ENCODE measurements around the gene TAS2R9. TPM values are rescaled to one million over a fixed set of nuclear protein-coding genes. Genes with fewer than 3 reads are reported as not detected.

TAS2R9 gene
- total RNA-seq, 4 donors from 2014 or later, result not detected

DNA sequence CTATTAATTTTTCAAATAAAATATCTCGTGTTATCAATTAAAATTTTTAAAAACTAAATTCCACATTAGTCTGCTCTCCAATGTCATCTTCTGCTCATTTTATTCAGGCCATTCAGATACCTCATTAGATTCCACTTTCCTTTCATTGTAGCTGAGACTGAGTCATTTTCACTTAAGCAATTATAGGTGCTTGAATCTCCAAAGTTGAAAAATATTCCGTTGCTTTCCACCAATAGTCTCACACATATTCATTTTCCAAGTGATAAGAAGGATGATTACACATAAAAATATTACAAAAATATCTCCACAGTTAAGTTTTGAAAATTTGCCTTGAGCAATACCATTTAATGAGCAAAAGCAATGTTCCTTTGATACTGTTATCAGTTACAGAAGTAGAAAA is 50.3 kb downstream of the TAS2R9 start:
- WGBS, result 27% methylated on average over 2 of the region's 2 CpGs
- peaks cover 0 to 18% (median 16%) of the 10 kb centered on the region in 4 donors for H3K9me3 ChIP-seq
- no peaks in the 10 kb centered on the region for H3K36me3 ChIP-seq
- H3K4me3 ChIP-seq, result no peak overlapping the region
- no peaks in the 10 kb centered on the region for H3K4me1 ChIP-seq
- no peak for DNase-seq (ENCODE audit: extremely low spot score)
- TF ChIP-seq EP300 (IDR thresholded peaks at IDR 0.05) (no peak), POLR2AphosphoS5 (IDR thresholded peaks at IDR 0.05) (no peak), POLR2A (IDR thresholded peaks at IDR 0.05; ENCODE audit: low read depth) (no peak)
- TF ChIP-seq, protein P1, sequence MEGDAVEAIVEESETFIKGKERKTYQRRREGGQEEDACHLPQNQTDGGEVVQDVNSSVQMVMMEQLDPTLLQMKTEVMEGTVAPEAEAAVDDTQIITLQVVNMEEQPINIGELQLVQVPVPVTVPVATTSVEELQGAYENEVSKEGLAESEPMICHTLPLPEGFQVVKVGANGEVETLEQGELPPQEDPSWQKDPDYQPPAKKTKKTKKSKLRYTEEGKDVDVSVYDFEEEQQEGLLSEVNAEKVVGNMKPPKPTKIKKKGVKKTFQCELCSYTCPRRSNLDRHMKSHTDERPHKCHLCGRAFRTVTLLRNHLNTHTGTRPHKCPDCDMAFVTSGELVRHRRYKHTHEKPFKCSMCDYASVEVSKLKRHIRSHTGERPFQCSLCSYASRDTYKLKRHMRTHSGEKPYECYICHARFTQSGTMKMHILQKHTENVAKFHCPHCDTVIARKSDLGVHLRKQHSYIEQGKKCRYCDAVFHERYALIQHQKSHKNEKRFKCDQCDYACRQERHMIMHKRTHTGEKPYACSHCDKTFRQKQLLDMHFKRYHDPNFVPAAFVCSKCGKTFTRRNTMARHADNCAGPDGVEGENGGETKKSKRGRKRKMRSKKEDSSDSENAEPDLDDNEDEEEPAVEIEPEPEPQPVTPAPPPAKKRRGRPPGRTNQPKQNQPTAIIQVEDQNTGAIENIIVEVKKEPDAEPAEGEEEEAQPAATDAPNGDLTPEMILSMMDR (IDR thresholded peaks at IDR 0.05), result no peak
- H3K27ac ChIP-seq (replicated peaks in 1 of 4), result no peak overlapping the region
- intact Hi-C loops (cut with DNase I), result no loop called here
- H3K27me3 ChIP-seq, result peaks cover 0 to 33% (median 2%) of the 10 kb centered on the region in 4 donors

Small RNA genes within 50 kb of the gene (small RNA-seq; reads per million reads assigned to genes)
- 0 reads per million in 3 donors for gene PRR4

Other genes with a start within 250 kb of the TAS2R9 start
- 10 to 100 TPM in 3 of 4 donors, 1 to 10 TPM in 1; 10.0 to 14.2 (median 11.3) TPM for gene MAGOHB, start 196.6 kb downstream of the TAS2R9 start, total RNA-seq
- gene STYK1, start 136.1 kb downstream of the TAS2R9 start, total RNA-seq, result 1 to 10 TPM in 1 of 4 donors, under 1 TPM in 1, not detected in 2; 0.50 to 1.2 TPM
- gene YBX3, start 86.8 kb downstream of the TAS2R9 start, total RNA-seq, result 100 to 1,000 TPM; 406 to 604 (median 588) TPM
- not detected for gene TAS2R7, start 7.5 kb downstream of the TAS2R9 start, total RNA-seq
- not detected for gene TAS2R8, start 2.9 kb downstream of the TAS2R9 start, total RNA-seq
- gene TAS2R10, start 16.2 kb upstream of the TAS2R9 start, total RNA-seq, result under 1 TPM in 2 of 4 donors, not detected in 2; 0.40 to 0.42 TPM
- gene PRR4, start 39.3 kb upstream of the TAS2R9 start, total RNA-seq, result 1 to 10 TPM in 3 of 4 donors, not detected in 1; 1.0 to 2.1 (median 1.6) TPM
- gene PRH1, start 74.1 kb upstream of the TAS2R9 start, total RNA-seq, result 10 to 100 TPM; 11.0 to 17.0 (median 12.6) TPM
- 1 to 10 TPM in 1 of 4 donors, under 1 TPM in 3; 0.52 to 1.7 (median 0.80) TPM for gene TAS2R13, start 99.4 kb upstream of the TAS2R9 start, total RNA-seq
- gene PRH2, start 119.1 kb upstream of the TAS2R9 start, total RNA-seq, result not detected
- 1 to 10 TPM; 1.5 to 3.3 (median 1.6) TPM for gene TAS2R14, start 129.1 kb upstream of the TAS2R9 start, total RNA-seq
- 1 to 10 TPM in 3 of 4 donors, under 1 TPM in 1; 0.99 to 4.2 (median 1.3) TPM for gene TAS2R50, start 176.7 kb upstream of the TAS2R9 start, total RNA-seq
- 1 to 10 TPM in 3 of 4 donors, under 1 TPM in 1; 0.78 to 4.6 (median 1.3) TPM for gene TAS2R20, start 188.1 kb upstream of the TAS2R9 start, total RNA-seq
- 1 to 10 TPM; 1.4 to 8.3 (median 2.6) TPM for gene TAS2R19, start 212.5 kb upstream of the TAS2R9 start, total RNA-seq
- gene TAS2R31, start 221.2 kb upstream of the TAS2R9 start, total RNA-seq, result 1 to 10 TPM; 1.1 to 3.3 (median 2.2) TPM